Measurements from ENCODE around the gene USP38. TPM values are rescaled to one million over a fixed set of nuclear protein-coding genes. Genes with fewer than 3 reads are reported as not detected.

The USP38 gene
- polyA plus RNA-seq, 3 donors, result 7.3 to 19.3 (median 12.4) TPM

- H3K36me3 ChIP-seq (replicated peaks in 1 of 2; ENCODE audit: control insufficient read depth in 1 of 2, insufficient read depth in 2 of 2, low read length in 2 of 2), result peaks cover 94 to 98% of the 10 kb centered on the region in 2 donors
- Mint-ChIP-seq H3K36me3 (peaks cover 73 to 74% of the 10 kb centered on the region in 2 donors), H3K27ac (peak overlapping the region in 1 of 7 donors; percentile 35)
These were observed 14.8 kb downstream of the USP38 start for GRCh38 chr4:143199503-143199902.

GRCh38 chr4:143202824-143203223, 18.1 kb downstream of the USP38 start:
- H3K36me3 ChIP-seq (replicated peaks in 1 of 2; ENCODE audit: control insufficient read depth in 1 of 2, insufficient read depth in 2 of 2, low read length in 2 of 2), result peaks cover 86 to 97% of the 10 kb centered on the region in 2 donors
- peaks cover 7% of the 10 kb centered on the region for H4K20me1 ChIP-seq (ENCODE audit: insufficient read depth, low read length)
- Mint-ChIP-seq H3K27me3 (ENCODE audit: low read depth in 3 of 3) (no peaks in the 10 kb centered on the region), H3K27ac (no peak overlapping the region), H3K4me1 (no peaks in the 10 kb centered on the region), H3K36me3 (peaks cover 77 to 82% of the 10 kb centered on the region in 2 donors), H3K4me3 (no peak overlapping the region), H3K9me3 (peaks cover 0 to 1% (median 0%) of the 10 kb centered on the region in 7 donors)
- H3K4me3 ChIP-seq (replicated peaks in 1 of 3; ENCODE audit: low read depth in 2 of 3, low read length in 3 of 3), result no peak overlapping the region
- peak; percentile 33 for TF ChIP-seq CTCF (IDR thresholded peaks at IDR 0.05)
- no peaks in the 10 kb centered on the region for H3K4me1 ChIP-seq (ENCODE audit: control insufficient read depth in 1 of 2, insufficient read depth in 2 of 2, low read length in 2 of 2)
- DNase-seq, result peak in 1 of 3 donors; percentile 4
- no peaks in the 10 kb centered on the region for H3K9me3 ChIP-seq (replicated peaks in 1 of 2; ENCODE audit: control insufficient read depth in 1 of 2, insufficient read depth in 1 of 2, low read length in 2 of 2)
- H3K27ac ChIP-seq (ENCODE audit: low read depth in 1 of 2, low read length in 2 of 2), result no peak overlapping the region
- no peak overlapping the region for H3K4me2 ChIP-seq (replicated peaks; ENCODE audit: extremely low read depth, low read length, poor library complexity, severe bottlenecking)
- intact Hi-C loops (cut with micrococcal nuclease), result no loop called here
- no peaks in the 10 kb centered on the region for H3K27me3 ChIP-seq (ENCODE audit: control insufficient read depth in 2 of 2, insufficient read depth in 2 of 2, low read length in 2 of 2)
- WGBS (ENCODE audit: insufficient coverage), result no CpG with 5 or more reads among the region's 1 CpG
- no peak overlapping the region for H3K9ac ChIP-seq (ENCODE audit: insufficient read depth, low read length, poor library complexity, severe bottlenecking)
- no peak overlapping the region for H2AFZ ChIP-seq (ENCODE audit: insufficient read depth, low read depth, low read length, poor library complexity, severe bottlenecking)
- H3K79me2 ChIP-seq (ENCODE audit: insufficient read depth, low read length), result no peaks in the 10 kb centered on the region

More at GRCh38 chr4:143199503-143199902, 14.8 kb downstream of the USP38 start:
- no peak overlapping the region for H3K4me2 ChIP-seq (replicated peaks; ENCODE audit: extremely low read depth, low read length, poor library complexity, severe bottlenecking)
- H3K4me3 ChIP-seq (replicated peaks in 1 of 3; ENCODE audit: low read depth in 2 of 3, low read length in 3 of 3), result no peak overlapping the region
- Mint-ChIP-seq H3K4me3 (no peak overlapping the region), H3K4me1 (no peaks in the 10 kb centered on the region), H3K9me3 (no peaks in the 10 kb centered on the region), H3K27me3 (ENCODE audit: low read depth in 3 of 3) (no peaks in the 10 kb centered on the region)
- no peak for DNase-seq
- H3K9ac ChIP-seq (ENCODE audit: insufficient read depth, low read length, poor library complexity, severe bottlenecking), result no peak overlapping the region
- no peak overlapping the region for H2AFZ ChIP-seq (ENCODE audit: insufficient read depth, low read depth, low read length, poor library complexity, severe bottlenecking)
- peaks cover 7% of the 10 kb centered on the region for H4K20me1 ChIP-seq (ENCODE audit: insufficient read depth, low read length)
- H3K79me2 ChIP-seq (ENCODE audit: insufficient read depth, low read length), result no peaks in the 10 kb centered on the region
- WGBS (ENCODE audit: insufficient coverage), result no CpG with 5 or more reads among the region's 2 CpGs
- no peak overlapping the region for H3K27ac ChIP-seq (ENCODE audit: low read depth in 1 of 2, low read length in 2 of 2)
- intact Hi-C loops (cut with micrococcal nuclease), result no loop called here
- no peaks in the 10 kb centered on the region for H3K9me3 ChIP-seq (replicated peaks in 1 of 2; ENCODE audit: control insufficient read depth in 1 of 2, insufficient read depth in 1 of 2, low read length in 2 of 2)
- H3K27me3 ChIP-seq (ENCODE audit: control insufficient read depth in 2 of 2, insufficient read depth in 2 of 2, low read length in 2 of 2), result no peaks in the 10 kb centered on the region
- no peaks in the 10 kb centered on the region for H3K4me1 ChIP-seq (ENCODE audit: control insufficient read depth in 1 of 2, insufficient read depth in 2 of 2, low read length in 2 of 2)
- no peak for TF ChIP-seq CTCF (IDR thresholded peaks at IDR 0.05)

Data from CD14-positive monocyte (primary cell).